Eye (tissue), 1 donor: ENCODE measurements around the gene SPG21.

Experiments used
- DNase-seq: peaks from one replicate; pipeline ENCODE4 v3.0.0-alpha.2; 2015

The SPG21 gene

GRCh38 chr15:64931381-64931780, 58.3 kb downstream of the SPG21 start:
- no peak for DNase-seq

GRCh38 chr15:64930778-64931371, 58.8 kb downstream of the SPG21 start:
- no peak for DNase-seq

GRCh38 chr15:64930019-64930652, 59.6 kb downstream of the SPG21 start:
- DNase-seq: no peak

GRCh38 chr15:64928626-64929220, 61.0 kb downstream of the SPG21 start:
- DNase-seq: no peak

- DNase-seq: no peak
Measured at GRCh38 chr15:64926661-64927060, 63.1 kb downstream of the SPG21 start.

- no peak for DNase-seq
Measured at GRCh38 chr15:64925335-64926330, 64.1 kb downstream of the SPG21 start.

GRCh38 chr15:64923546-64923945, 66.2 kb downstream of the SPG21 start:
- no peak for DNase-seq

GRCh38 chr15:64921711-64922110, 68.0 kb downstream of the SPG21 start:
- no peak for DNase-seq

GRCh38 chr15:64919721-64920120, 70.0 kb downstream of the SPG21 start:
- DNase-seq: no peak

GRCh38 chr15:64917211-64917610, 72.5 kb downstream of the SPG21 start:
- DNase-seq: no peak

GRCh38 chr15:64916365-64916764, 73.3 kb downstream of the SPG21 start:
- DNase-seq: no peak

GRCh38 chr15:64915518-64916227, 74.0 kb downstream of the SPG21 start:
- DNase-seq: no peak
